ENCODE data around the gene ARID3B.

Gene ARID3B

DNA sequence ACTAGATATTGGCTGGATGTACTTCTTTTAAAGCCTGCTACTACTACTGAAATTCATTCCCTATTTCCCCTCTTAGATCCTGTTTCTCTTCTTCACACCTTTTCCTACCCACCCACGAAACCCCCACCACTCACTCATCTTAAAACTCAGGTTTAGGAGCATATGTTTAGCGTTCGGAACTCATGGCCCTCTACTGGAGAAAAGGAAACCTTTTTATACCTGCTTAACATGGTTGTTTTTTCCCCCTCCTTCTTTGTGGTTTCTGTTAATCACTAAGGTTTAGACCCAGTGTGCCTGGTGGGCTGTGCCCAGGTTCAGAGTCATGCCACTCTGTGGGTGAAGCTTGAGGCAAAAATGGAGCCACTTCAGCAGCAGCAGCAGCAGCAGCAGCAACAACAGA is 2.6 kb downstream of the ARID3B start:
- Histone ChIP-seq H3K9me3 (ENCODE audit: insufficient read depth, low read length, severe bottlenecking) (no peaks in the 10 kb centered on the region), H3K4me3 (ENCODE audit: low read depth in 1 of 2, low read length in 2 of 2) (no peak overlapping the region), H3K27me3 (ENCODE audit: insufficient read depth, low read length, poor library complexity) (no peaks in the 10 kb centered on the region), H3K4me2 (ENCODE audit: insufficient read depth, low read length) (no peak overlapping the region), H3K9ac (ENCODE audit: low read depth, low read length) (no peak overlapping the region), H3K36me3 (ENCODE audit: insufficient read depth, low read length) (peaks cover 4% of the 10 kb centered on the region; the same call in 1 of the 2 replicates), H3K27ac (ENCODE audit: low read length) (no peak overlapping the region), H3K4me1 (ENCODE audit: insufficient read depth, low read length) (peaks cover 72% of the 10 kb centered on the region), H3K79me2 (ENCODE audit: insufficient read depth, low read length) (peaks cover 23% of the 10 kb centered on the region), H4K20me1 (ENCODE audit: insufficient read depth, low read length) (peaks cover 41% of the 10 kb centered on the region), H2AFZ (ENCODE audit: low read depth, low read length) (no peak overlapping the region)
- no peak for ATAC-seq (ENCODE audit: insufficient read depth, low read depth)
- TF ChIP-seq, protein P1, sequence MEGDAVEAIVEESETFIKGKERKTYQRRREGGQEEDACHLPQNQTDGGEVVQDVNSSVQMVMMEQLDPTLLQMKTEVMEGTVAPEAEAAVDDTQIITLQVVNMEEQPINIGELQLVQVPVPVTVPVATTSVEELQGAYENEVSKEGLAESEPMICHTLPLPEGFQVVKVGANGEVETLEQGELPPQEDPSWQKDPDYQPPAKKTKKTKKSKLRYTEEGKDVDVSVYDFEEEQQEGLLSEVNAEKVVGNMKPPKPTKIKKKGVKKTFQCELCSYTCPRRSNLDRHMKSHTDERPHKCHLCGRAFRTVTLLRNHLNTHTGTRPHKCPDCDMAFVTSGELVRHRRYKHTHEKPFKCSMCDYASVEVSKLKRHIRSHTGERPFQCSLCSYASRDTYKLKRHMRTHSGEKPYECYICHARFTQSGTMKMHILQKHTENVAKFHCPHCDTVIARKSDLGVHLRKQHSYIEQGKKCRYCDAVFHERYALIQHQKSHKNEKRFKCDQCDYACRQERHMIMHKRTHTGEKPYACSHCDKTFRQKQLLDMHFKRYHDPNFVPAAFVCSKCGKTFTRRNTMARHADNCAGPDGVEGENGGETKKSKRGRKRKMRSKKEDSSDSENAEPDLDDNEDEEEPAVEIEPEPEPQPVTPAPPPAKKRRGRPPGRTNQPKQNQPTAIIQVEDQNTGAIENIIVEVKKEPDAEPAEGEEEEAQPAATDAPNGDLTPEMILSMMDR (IDR thresholded peaks at IDR 0.05; ENCODE audit: borderline replicate concordance, extremely low read depth, low read length, poor library complexity, severe bottlenecking) = no peak
- no peak for TF ChIP-seq EZH2 (IDR thresholded peaks at IDR 0.05; ENCODE audit: borderline replicate concordance, low read depth, low read length, severe bottlenecking)
- DNase-seq = peak; percentile 16

DNA sequence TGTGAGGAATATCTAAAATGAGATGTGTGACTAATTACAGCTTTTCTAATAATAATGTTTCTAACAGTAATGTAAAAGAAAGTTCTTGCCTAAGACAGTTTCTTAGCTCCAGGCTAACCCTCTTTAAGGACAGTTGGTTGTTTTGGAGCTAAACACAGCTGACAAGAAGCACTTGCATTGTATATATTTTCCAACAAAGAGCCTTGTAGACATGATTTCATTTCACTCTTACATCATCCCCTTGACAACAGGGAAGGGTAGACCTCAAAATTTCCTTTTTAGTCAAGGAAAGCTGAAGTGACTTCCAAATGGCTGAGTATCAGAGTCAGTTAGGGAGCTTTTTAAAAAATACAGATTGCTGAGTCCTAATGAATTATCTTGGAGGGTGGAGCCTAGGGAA is 4.1 kb downstream of the ARID3B start:
- TF ChIP-seq, protein P1 (IDR thresholded peaks at IDR 0.05; ENCODE audit: borderline replicate concordance, extremely low read depth, low read length, poor library complexity, severe bottlenecking) = no peak
- TF ChIP-seq EZH2 (IDR thresholded peaks at IDR 0.05; ENCODE audit: borderline replicate concordance, low read depth, low read length, severe bottlenecking) = no peak
- Histone ChIP-seq H2AFZ (ENCODE audit: low read depth, low read length) (no peak overlapping the region), H3K79me2 (ENCODE audit: insufficient read depth, low read length) (peaks cover 15% of the 10 kb centered on the region), H4K20me1 (ENCODE audit: insufficient read depth, low read length) (peaks cover 51% of the 10 kb centered on the region), H3K4me3 (ENCODE audit: low read depth in 1 of 2, low read length in 2 of 2) (no peak overlapping the region), H3K9ac (ENCODE audit: low read depth, low read length) (no peak overlapping the region), H3K36me3 (ENCODE audit: insufficient read depth, low read length) (peaks cover 4% of the 10 kb centered on the region; the same call in 1 of the 2 replicates), H3K9me3 (ENCODE audit: insufficient read depth, low read length, severe bottlenecking) (no peaks in the 10 kb centered on the region), H3K27me3 (ENCODE audit: insufficient read depth, low read length, poor library complexity) (no peaks in the 10 kb centered on the region), H3K4me2 (ENCODE audit: insufficient read depth, low read length) (0 out of 2 replicates have a peak overlapping the region, but pooled peaks have one; percentile 8), H3K4me1 (ENCODE audit: insufficient read depth, low read length) (peaks cover 60% of the 10 kb centered on the region), H3K27ac (ENCODE audit: low read length) (no peak overlapping the region)
- ATAC-seq (ENCODE audit: insufficient read depth, low read depth) (no peak), DNase-seq (no peak)

DNA sequence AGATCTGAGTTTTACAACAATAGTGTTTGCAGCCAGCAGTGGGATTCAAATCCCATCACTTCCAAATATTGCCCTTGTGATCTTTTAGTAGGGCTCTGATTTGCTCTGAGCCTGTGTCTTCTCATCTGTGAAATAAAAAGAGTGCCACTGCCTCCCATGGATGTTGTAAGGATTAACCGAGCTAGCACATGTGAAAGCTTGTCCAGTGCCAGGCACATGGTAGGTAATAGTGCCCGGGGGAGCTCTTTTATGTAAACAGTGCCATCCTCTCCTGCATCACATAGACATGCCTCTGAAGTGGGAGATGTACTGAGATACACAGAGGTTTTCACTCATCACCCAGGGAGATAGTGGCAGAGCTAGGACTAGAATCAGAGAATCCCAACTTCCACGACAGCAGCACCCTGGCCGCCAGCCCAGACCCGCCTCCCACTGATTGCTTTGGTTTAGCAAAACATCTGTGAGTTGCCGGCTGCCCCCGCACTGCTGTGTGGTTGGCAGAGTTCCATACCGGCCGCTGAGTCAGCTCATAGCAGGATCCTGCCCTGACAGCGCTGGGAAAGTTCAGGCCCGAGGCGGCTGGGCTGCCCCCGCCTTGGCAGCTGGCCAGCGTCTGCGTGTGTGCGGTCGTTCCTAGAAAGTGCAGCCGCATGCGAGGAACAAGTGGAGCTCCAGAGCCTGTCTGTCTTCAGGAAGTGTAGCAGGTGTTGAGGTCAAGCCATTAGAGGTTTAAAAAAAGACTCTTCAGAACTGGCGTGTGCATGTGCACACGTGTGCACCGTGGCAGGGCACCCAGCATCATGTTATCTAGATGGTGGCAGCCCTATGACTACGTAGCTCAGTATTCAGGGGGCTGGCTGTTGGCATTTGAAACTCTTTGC is 5.0 kb downstream of the ARID3B start:
- Histone ChIP-seq H3K36me3 (ENCODE audit: insufficient read depth, low read length) (peaks cover 4% of the 10 kb centered on the region; the same call in 1 of the 2 replicates), H4K20me1 (ENCODE audit: insufficient read depth, low read length) (peaks cover 54% of the 10 kb centered on the region), H3K9ac (ENCODE audit: low read depth, low read length) (no peak overlapping the region; the same call in 1 of the 2 replicates), H3K4me3 (ENCODE audit: low read depth in 1 of 2, low read length in 2 of 2) (peak overlapping the region in 1 of 2 experiments; percentile 9; a peak in 1 of 4 replicates), H2AFZ (ENCODE audit: low read depth, low read length) (no peak overlapping the region), H3K9me3 (ENCODE audit: insufficient read depth, low read length, severe bottlenecking) (no peaks in the 10 kb centered on the region), H3K79me2 (ENCODE audit: insufficient read depth, low read length) (peaks cover 11% of the 10 kb centered on the region), H3K4me1 (ENCODE audit: insufficient read depth, low read length) (peaks cover 59% of the 10 kb centered on the region), H3K4me2 (ENCODE audit: insufficient read depth, low read length) (peak overlapping the region; percentile 41; the same call in 1 of the 2 replicates), H3K27ac (ENCODE audit: low read length) (peak overlapping the region; percentile 65), H3K27me3 (ENCODE audit: insufficient read depth, low read length, poor library complexity) (no peaks in the 10 kb centered on the region)
- TF ChIP-seq, protein P1 (IDR thresholded peaks at IDR 0.05; ENCODE audit: borderline replicate concordance, extremely low read depth, low read length, poor library complexity, severe bottlenecking) = peak; percentile 15
- TF ChIP-seq EZH2 (IDR thresholded peaks at IDR 0.05; ENCODE audit: borderline replicate concordance, low read depth, low read length, severe bottlenecking) = no peak
- ATAC-seq (ENCODE audit: insufficient read depth, low read depth) (peak; percentile 93), DNase-seq (peak; percentile 97)

Measured in DND-41 (cell line).